SK-N-SH (cell line): ENCODE results near the gene MINDY2.

Experiments
- CTCF ChIP-seq: fragments of 200-600 bp; sonication (generic); IDR thresholded peaks from 2 replicates; pipeline ENCODE4 v1.6.1; 2017; ENCODE audit warnings: antibody characterized with exemption, mild to moderate bottlenecking, moderate library complexity
- EP300 ChIP-seq, 2 experiments: IDR thresholded peaks; 2 replicates each; pipeline versions ENCODE4 v1.4.0 to v1.6.1; 2012; ENCODE audit warnings: borderline replicate concordance in 1 of 2, low read depth in 1 of 2, low read length in 1 of 2
- FOSL2 ChIP-seq: IDR thresholded peaks from 2 replicates; pipeline ENCODE4 v1.4.0; 2012; ENCODE audit warnings: low read depth, mild to moderate bottlenecking, moderate library complexity, borderline replicate concordance
- FOXJ3 ChIP-seq: sonication (generic); formaldehyde crosslinking; IDR thresholded peaks from 2 replicates; pipeline ENCODE4 v1.5.1; 2020; ENCODE audit warnings: mild to moderate bottlenecking, missing genetic modification reagents
- GABPA ChIP-seq: IDR thresholded peaks from 2 replicates; pipeline ENCODE4 v1.4.0; 2012; ENCODE audit warnings: low read depth, mild to moderate bottlenecking
- NFIC ChIP-seq: IDR thresholded peaks from 2 replicates; pipeline ENCODE4 v1.4.0; 2012; ENCODE audit warnings: borderline replicate concordance
- USF1 ChIP-seq: IDR thresholded peaks from 2 replicates; pipeline ENCODE4 v1.4.0; 2012; ENCODE audit warnings: low read depth, borderline replicate concordance

- no peak for TF ChIP-seq EP300 (IDR thresholded peaks at IDR 0.05; ENCODE audit: borderline replicate concordance in 1 of 2, low read depth in 1 of 2, low read length in 1 of 2)
- TF ChIP-seq GABPA, result no peak
- TF ChIP-seq CTCF, result no peak
- no peak for TF ChIP-seq USF1
- no peak for TF ChIP-seq FOSL2
- no peak for TF ChIP-seq NFIC
- TF ChIP-seq FOXJ3 (CRISPR knock-in tag), result no peak
Measured at GRCh38 chr15:58910456-58910855, 139.4 kb downstream of the MINDY2 start.
